ENCODE measurements around the gene KLK11. TPM values are rescaled to one million over a fixed set of nuclear protein-coding genes. Genes with fewer than 3 reads are reported as not detected.

KLK11 gene
- total and polyA plus RNA-seq, 10 donors, result 0.09 to 0.29 TPM; not detected in 8

- WGBS, 5 donors, result 44 to 61% (median 51%) methylated on average over 8 of the region's 8 CpGs
- no peaks in the 10 kb centered on the region for H3K4me1 ChIP-seq
- DNase-seq, result no peak
- H3K36me3 ChIP-seq, result no peaks in the 10 kb centered on the region
- no peak overlapping the region for H3K27ac ChIP-seq
- H3K4me3 ChIP-seq, result no peak overlapping the region
- no peaks in the 10 kb centered on the region for H3K9me3 ChIP-seq
- intact Hi-C loops (cut with DNase I; ENCODE audit: low total_unique reads), result no loop called here
- TF ChIP-seq POLR2A (IDR thresholded peaks at IDR 0.05) (no peak), CTCF (IDR thresholded peaks at IDR 0.05 in 8 of 11, conservative IDR thresholded peaks at IDR 0.05 in 3 of 11) (no peak), POLR2AphosphoS5 (IDR thresholded peaks at IDR 0.05) (no peak)
- peaks cover 0 to 58% (median 0%) of the 10 kb centered on the region in 7 donors for H3K27me3 ChIP-seq (replicated peaks in 1 of 7)
These were observed 46.7 kb downstream of the KLK11 start for GRCh38 chr19:50979758-50980157.

GRCh38 chr19:50978772-50979390, 47.5 kb downstream of the KLK11 start:
- peaks cover 0 to 53% (median 0%) of the 10 kb centered on the region in 7 donors for H3K27me3 ChIP-seq (replicated peaks in 1 of 7)
- WGBS, 5 donors, result 69 to 81% (median 75%) methylated on average over 5 of the region's 5 CpGs
- no peak overlapping the region for H3K4me3 ChIP-seq
- H3K9me3 ChIP-seq, result no peaks in the 10 kb centered on the region
- DNase-seq, result no peak
- H3K36me3 ChIP-seq, result no peaks in the 10 kb centered on the region
- intact Hi-C loops (cut with DNase I; ENCODE audit: low total_unique reads), result no loop called here
- no peaks in the 10 kb centered on the region for H3K4me1 ChIP-seq
- TF ChIP-seq CTCF (IDR thresholded peaks at IDR 0.05 in 8 of 11, conservative IDR thresholded peaks at IDR 0.05 in 3 of 11) (no peak), POLR2A (IDR thresholded peaks at IDR 0.05) (no peak), POLR2AphosphoS5 (IDR thresholded peaks at IDR 0.05) (no peak)
- H3K27ac ChIP-seq, result no peak overlapping the region

GRCh38 chr19:50977626-50978025, 48.8 kb downstream of the KLK11 start:
- peaks cover 0 to 56% (median 0%) of the 10 kb centered on the region in 7 donors for H3K27me3 ChIP-seq (replicated peaks in 1 of 7)
- TF ChIP-seq POLR2AphosphoS5 (IDR thresholded peaks at IDR 0.05) (no peak), POLR2A (IDR thresholded peaks at IDR 0.05) (no peak), CTCF (IDR thresholded peaks at IDR 0.05 in 8 of 11, conservative IDR thresholded peaks at IDR 0.05 in 3 of 11) (no peak)
- no peak overlapping the region for H3K4me3 ChIP-seq
- DNase-seq, result no peak
- H3K4me1 ChIP-seq, result no peaks in the 10 kb centered on the region
- intact Hi-C loops (cut with DNase I; ENCODE audit: low total_unique reads), result no loop called here
- H3K9me3 ChIP-seq, result no peaks in the 10 kb centered on the region
- WGBS, 5 donors, result 86 to 90% (median 89%) methylated on average over 4 of the region's 4 CpGs
- H3K27ac ChIP-seq, result no peak overlapping the region
- no peaks in the 10 kb centered on the region for H3K36me3 ChIP-seq

GRCh38 chr19:50975766-50976165, 50.6 kb downstream of the KLK11 start:
- 25 to 42% (median 30%) methylated on average over 8 of the region's 8 CpGs for whole genome bisulfite sequencing, 5 donors
- no peak for TF ChIP-seq POLR2A (IDR thresholded peaks at IDR 0.05)
- no peak for TF ChIP-seq CTCF (IDR thresholded peaks at IDR 0.05 in 8 of 11, conservative IDR thresholded peaks at IDR 0.05 in 3 of 11)
- TF ChIP-seq POLR2AphosphoS5 (IDR thresholded peaks at IDR 0.05), result no peak
- no peaks in the 10 kb centered on the region for H3K9me3 ChIP-seq
- intact Hi-C loops (cut with DNase I; ENCODE audit: low total_unique reads), result no loop called here
- H3K27me3 ChIP-seq (replicated peaks in 1 of 7), result peaks cover 0 to 61% (median 0%) of the 10 kb centered on the region in 7 donors
- H3K4me3 ChIP-seq, result no peak overlapping the region
- DNase-seq, result no peak
- no peaks in the 10 kb centered on the region for H3K4me1 ChIP-seq
- no peaks in the 10 kb centered on the region for H3K36me3 ChIP-seq
- no peak overlapping the region for H3K27ac ChIP-seq
